ENCODE measurements around the gene LAPTM5. TPM values are rescaled to one million over a fixed set of nuclear protein-coding genes. Genes with fewer than 3 reads are reported as not detected.
A peak's percentile ranks its signal among the peaks of the same experiment; 100 is the strongest.

The LAPTM5 gene
- total and polyA plus RNA-seq, 2 of the 13 experiments (the other 11 are each of a cell fraction or from before 2014, with no cell fraction given): 0.41 to 0.86 TPM

DNA sequence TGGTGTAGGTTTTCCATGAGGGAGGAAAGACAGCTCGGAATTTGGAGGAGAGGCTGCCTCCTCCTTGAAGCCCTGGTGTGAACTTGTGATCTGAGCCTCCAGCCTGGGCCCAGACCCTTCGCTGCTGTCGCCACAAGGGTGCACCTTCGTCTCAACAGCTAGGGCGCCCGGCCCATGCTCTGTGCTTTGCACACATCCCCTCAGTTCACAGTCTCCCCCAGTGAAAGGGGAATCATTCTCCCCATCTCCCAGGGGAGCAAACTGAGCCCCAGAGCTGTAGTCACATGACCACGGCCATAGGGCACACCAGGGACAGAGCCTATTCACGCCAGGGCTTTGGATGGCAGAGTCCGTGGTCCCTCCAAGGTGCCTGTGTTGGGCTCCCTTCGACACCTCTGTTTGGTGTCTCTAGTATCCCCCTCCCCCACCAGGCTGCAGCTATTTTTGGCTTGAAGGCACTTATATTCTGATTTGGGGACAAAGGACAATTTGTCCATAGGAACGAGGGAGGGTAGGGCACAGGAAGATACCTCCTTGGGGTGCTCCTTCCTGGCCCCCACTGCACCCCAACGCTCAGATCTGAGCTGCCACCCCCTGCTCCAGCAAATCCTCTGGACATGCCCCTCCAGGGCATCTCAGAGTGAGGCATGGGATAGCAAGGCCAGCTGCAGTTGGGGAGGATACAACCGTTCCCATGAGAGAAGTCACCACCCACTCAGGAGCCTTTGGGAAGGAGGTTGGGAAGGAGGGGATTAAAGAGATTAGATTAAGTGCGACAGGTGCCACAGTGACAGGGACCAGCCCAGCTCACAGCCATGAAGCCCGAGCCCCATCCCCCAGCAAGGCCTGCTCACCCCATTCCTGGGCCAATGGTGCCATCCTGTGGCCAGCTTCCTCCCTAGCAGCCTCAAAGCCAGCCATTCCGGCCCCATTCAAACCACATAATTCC, 49.9 kb downstream of the LAPTM5 start:
- ChIA-PET POLR2A (no interaction called here), CTCF (ENCODE audit: low intra/inter-chr PET ratio, low total read pairs) (interaction anchor here (1.4 kb wide), 1 partner anchor 1328 kb away, joined by 6 read pairs; no protein-coding TSS in a partner anchor)
- Histone ChIP-seq H3K79me2 (ENCODE audit: insufficient read depth, low read length) (no peaks in the 10 kb centered on the region), H3K4me1 (ENCODE audit: insufficient read depth, low read length) (no peaks in the 10 kb centered on the region), H3K4me2 (ENCODE audit: low read depth, low read length) (no peak overlapping the region), H3K9ac (ENCODE audit: insufficient read depth, low read depth, low read length) (no peak overlapping the region), H3K4me3 (replicated peaks in 1 of 3; ENCODE audit: insufficient read depth in 1 of 3, low read depth in 2 of 3, low read length in 3 of 3) (no peak overlapping the region), H3K36me3 (replicated peaks in 1 of 2; ENCODE audit: control insufficient read depth in 1 of 2, insufficient read depth in 2 of 2, low read length in 2 of 2) (no peaks in the 10 kb centered on the region), H3K27me3 (ENCODE audit: control insufficient read depth in 1 of 2, insufficient read depth in 2 of 2, low read length in 2 of 2) (peaks cover 1 to 15% of the 10 kb centered on the region in 2 experiments; a peak in 2 of 5 replicates), H3K27ac (ENCODE audit: extremely low read length, insufficient read depth, low read length) (no peak overlapping the region), H2AFZ (ENCODE audit: low read length) (no peak overlapping the region), H4K20me1 (ENCODE audit: insufficient read depth, low read length) (no peaks in the 10 kb centered on the region), H3K9me3 (ENCODE audit: low read length) (no peaks in the 10 kb centered on the region)
- no TSS peak for BruUV-seq (replicated peaks)
- intact Hi-C loops (cut with micrococcal nuclease; ENCODE audit: unreplicated experiment) (loop anchor here (5.0 to 10.0 kb wide), 2 partner anchors 915 to 1473 kb away; partner anchors contain the start of genes MECR and PTPRU), in situ Hi-C loops (cut with HindIII; ENCODE audit: extremely low pct_ligation_motif_present, low pct_unique_long_range_greater_than_20kb) (loop anchor here (10.0 kb wide), 2 partner anchors 303 to 913 kb away; no protein-coding TSS in a partner anchor)
- FAIRE-seq (peak; percentile 79), DNase-seq (ENCODE audit: low spot score) (peak; percentile 38), ATAC-seq (peak; percentile 90)
- WGBS (ENCODE audit: low lambda C conversion rate): 0% methylated on average over 7 of the region's 16 CpGs
- TF ChIP-seq IRF2 (CRISPR knock-in tag; IDR thresholded peaks at IDR 0.05) (0 out of 2 replicates have a peak, but pooled peaks have one; percentile 41), POLR2AphosphoS2 (IDR thresholded peaks at IDR 0.05; ENCODE audit: low read depth, low read length) (no peak), IKZF1 (IDR thresholded peaks at IDR 0.05) (no peak), CEBPB (IDR thresholded peaks at IDR 0.05; ENCODE audit: borderline replicate concordance, low read depth, low read length) (no peak), KDM2A (CRISPR knock-in tag; IDR thresholded peaks at IDR 0.05; ENCODE audit: borderline replicate concordance, low read depth) (peak; percentile 51; the same call in 1 of the 2 replicates), ZNF232 (CRISPR knock-in tag; IDR thresholded peaks at IDR 0.05; ENCODE audit: borderline replicate concordance) (no peak), ZNF766 (CRISPR knock-in tag; IDR thresholded peaks at IDR 0.05; ENCODE audit: borderline replicate concordance) (no peak), RBM39 (IDR thresholded peaks at IDR 0.05; ENCODE audit: low read depth, low read length, poor library complexity, severe bottlenecking) (no peak), RXRA (CRISPR knock-in tag; IDR thresholded peaks at IDR 0.05) (no peak), ZSCAN20 (CRISPR knock-in tag; IDR thresholded peaks at IDR 0.05; ENCODE audit: borderline replicate concordance) (no peak), ZSCAN21 (CRISPR knock-in tag; IDR thresholded peaks at IDR 0.05; ENCODE audit: borderline replicate concordance) (no peak), SYNCRIP (IDR thresholded peaks at IDR 0.05; ENCODE audit: insufficient read depth, low read depth, low read length) (no peak), FOXK2 (IDR thresholded peaks at IDR 0.05) (no peak)
- TF ChIP-seq, protein P1, sequence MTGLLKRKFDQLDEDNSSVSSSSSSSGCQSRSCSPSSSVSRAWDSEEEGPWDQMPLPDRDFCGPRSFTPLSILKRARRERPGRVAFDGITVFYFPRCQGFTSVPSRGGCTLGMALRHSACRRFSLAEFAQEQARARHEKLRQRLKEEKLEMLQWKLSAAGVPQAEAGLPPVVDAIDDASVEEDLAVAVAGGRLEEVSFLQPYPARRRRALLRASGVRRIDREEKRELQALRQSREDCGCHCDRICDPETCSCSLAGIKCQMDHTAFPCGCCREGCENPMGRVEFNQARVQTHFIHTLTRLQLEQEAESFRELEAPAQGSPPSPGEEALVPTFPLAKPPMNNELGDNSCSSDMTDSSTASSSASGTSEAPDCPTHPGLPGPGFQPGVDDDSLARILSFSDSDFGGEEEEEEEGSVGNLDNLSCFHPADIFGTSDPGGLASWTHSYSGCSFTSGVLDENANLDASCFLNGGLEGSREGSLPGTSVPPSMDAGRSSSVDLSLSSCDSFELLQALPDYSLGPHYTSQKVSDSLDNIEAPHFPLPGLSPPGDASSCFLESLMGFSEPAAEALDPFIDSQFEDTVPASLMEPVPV (CRISPR knock-in tag; IDR thresholded peaks at IDR 0.05): no peak
- TF ChIP-seq, protein P2, sequence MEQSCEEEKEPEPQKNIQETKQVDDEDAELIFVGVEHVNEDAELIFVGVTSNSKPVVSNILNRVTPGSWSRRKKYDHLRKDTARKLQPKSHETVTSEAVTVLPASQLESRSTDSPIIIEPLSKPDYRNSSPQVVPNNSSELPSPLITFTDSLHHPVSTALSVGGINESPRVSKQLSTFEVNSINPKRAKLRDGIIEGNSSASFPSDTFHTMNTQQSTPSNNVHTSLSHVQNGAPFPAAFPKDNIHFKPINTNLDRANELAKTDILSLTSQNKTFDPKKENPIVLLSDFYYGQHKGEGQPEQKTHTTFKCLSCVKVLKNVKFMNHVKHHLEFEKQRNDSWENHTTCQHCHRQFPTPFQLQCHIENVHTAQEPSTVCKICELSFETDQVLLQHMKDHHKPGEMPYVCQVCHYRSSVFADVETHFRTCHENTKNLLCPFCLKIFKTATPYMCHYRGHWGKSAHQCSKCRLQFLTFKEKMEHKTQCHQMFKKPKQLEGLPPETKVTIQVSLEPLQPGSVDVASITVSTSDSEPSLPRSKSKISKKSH (CRISPR knock-in tag; IDR thresholded peaks at IDR 0.05; ENCODE audit: borderline replicate concordance): no peak
- TF ChIP-seq, protein P3, sequence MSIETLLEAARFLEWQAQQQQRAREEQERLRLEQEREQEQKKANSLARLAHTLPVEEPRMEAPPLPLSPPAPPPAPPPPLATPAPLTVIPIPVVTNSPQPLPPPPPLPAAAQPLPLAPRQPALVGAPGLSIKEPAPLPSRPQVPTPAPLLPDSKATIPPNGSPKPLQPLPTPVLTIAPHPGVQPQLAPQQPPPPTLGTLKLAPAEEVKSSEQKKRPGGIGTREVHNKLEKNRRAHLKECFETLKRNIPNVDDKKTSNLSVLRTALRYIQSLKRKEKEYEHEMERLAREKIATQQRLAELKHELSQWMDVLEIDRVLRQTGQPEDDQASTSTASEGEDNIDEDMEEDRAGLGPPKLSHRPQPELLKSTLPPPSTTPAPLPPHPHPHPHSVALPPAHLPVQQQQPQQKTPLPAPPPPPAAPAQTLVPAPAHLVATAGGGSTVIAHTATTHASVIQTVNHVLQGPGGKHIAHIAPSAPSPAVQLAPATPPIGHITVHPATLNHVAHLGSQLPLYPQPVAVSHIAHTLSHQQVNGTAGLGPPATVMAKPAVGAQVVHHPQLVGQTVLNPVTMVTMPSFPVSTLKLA (IDR thresholded peaks at IDR 0.05): no peak
- TF ChIP-seq, protein P4, sequence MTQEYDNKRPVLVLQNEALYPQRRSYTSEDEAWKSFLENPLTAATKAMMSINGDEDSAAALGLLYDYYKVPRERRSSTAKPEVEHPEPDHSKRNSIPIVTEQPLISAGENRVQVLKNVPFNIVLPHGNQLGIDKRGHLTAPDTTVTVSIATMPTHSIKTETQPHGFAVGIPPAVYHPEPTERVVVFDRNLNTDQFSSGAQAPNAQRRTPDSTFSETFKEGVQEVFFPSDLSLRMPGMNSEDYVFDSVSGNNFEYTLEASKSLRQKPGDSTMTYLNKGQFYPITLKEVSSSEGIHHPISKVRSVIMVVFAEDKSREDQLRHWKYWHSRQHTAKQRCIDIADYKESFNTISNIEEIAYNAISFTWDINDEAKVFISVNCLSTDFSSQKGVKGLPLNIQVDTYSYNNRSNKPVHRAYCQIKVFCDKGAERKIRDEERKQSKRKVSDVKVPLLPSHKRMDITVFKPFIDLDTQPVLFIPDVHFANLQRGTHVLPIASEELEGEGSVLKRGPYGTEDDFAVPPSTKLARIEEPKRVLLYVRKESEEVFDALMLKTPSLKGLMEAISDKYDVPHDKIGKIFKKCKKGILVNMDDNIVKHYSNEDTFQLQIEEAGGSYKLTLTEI (CRISPR knock-in tag; conservative IDR thresholded peaks at IDR 0.05): no peak

Measured in HepG2 (cell line).